ENCODE results near the gene ST3GAL3. TPM values are rescaled to one million over a fixed set of nuclear protein-coding genes. Genes with fewer than 3 reads are reported as not detected.

Gene ST3GAL3
- total and polyA plus RNA-seq, 8 donors = 5.6 to 11.4 (median 8.6) TPM

GRCh38 chr1:43970502-43970901, 263.2 kb downstream of the ST3GAL3 start:
- intact Hi-C loops (cut with DNase I) = no loop called here
- Histone ChIP-seq H3K9me3 (no peaks in the 10 kb centered on the region), H3K4me1 (peaks cover 0 to 9% (median 6%) of the 10 kb centered on the region in 3 donors), H3K4me3 (peak overlapping the region; percentile 65 to 90 (median 77)), H3K27ac (no peak overlapping the region), H3K27me3 (no peaks in the 10 kb centered on the region), H3K36me3 (no peaks in the 10 kb centered on the region)
- TF ChIP-seq CTCF (IDR thresholded peaks at IDR 0.05) = no peak
- no peak for DNase-seq
- WGBS, 2 donors = 28 to 38% methylated on average over 5 of the region's 5 CpGs
- no peak for FAIRE-seq
- no peak for ATAC-seq

- WGBS, 2 donors = 54 to 58% methylated on average over 9 of the region's 9 CpGs
- peaks cover 2 to 10% (median 6%) of the 10 kb centered on the region in 3 donors for H3K4me1 ChIP-seq
- no peaks in the 10 kb centered on the region for H3K36me3 ChIP-seq
- H3K4me3 ChIP-seq = peak overlapping the region in 1 of 4 donors; percentile 65
- intact Hi-C loops (cut with DNase I) = no loop called here
- no peaks in the 10 kb centered on the region for H3K27me3 ChIP-seq
- no peak for TF ChIP-seq CTCF (IDR thresholded peaks at IDR 0.05)
- FAIRE-seq (no peak), ATAC-seq (no peak), DNase-seq (peak in 1 of 6 donors; percentile 11)
- H3K27ac ChIP-seq = no peak overlapping the region
- no peaks in the 10 kb centered on the region for H3K9me3 ChIP-seq
These were observed 263.6 kb downstream of the ST3GAL3 start for GRCh38 chr1:43970911-43971310.

GRCh38 chr1:43971336-43971980, 264.1 kb downstream of the ST3GAL3 start:
- no peaks in the 10 kb centered on the region for H3K9me3 ChIP-seq
- peaks cover 6 to 16% (median 7%) of the 10 kb centered on the region in 3 donors for H3K4me1 ChIP-seq
- intact Hi-C loops (cut with DNase I) = no loop called here
- no peak for ATAC-seq
- no peaks in the 10 kb centered on the region for H3K36me3 ChIP-seq
- WGBS, 2 donors = 91% methylated on average over 17 of the region's 17 CpGs
- no peak for FAIRE-seq
- H3K27me3 ChIP-seq = no peaks in the 10 kb centered on the region
- no peak overlapping the region for H3K27ac ChIP-seq
- peak in 1 of 6 donors; percentile 15 for DNase-seq
- H3K4me3 ChIP-seq = no peak overlapping the region
- TF ChIP-seq CTCF (IDR thresholded peaks at IDR 0.05) = no peak

GRCh38 chr1:43973981-43974442, 266.7 kb downstream of the ST3GAL3 start:
- Histone ChIP-seq H3K4me1 (peaks cover 6 to 33% (median 14%) of the 10 kb centered on the region in 3 donors), H3K27me3 (no peaks in the 10 kb centered on the region), H3K4me3 (peak overlapping the region; percentile 69 to 92 (median 82)), H3K9me3 (no peaks in the 10 kb centered on the region), H3K27ac (peak overlapping the region; percentile 86 to 96 (median 92)), H3K36me3 (peaks cover 0 to 4% (median 0%) of the 10 kb centered on the region in 3 donors)
- WGBS, 2 donors = 20 to 22% methylated on average over 9 of the region's 9 CpGs
- FAIRE-seq (no peak), ATAC-seq (peak in 1 of 4 donors; percentile 0), DNase-seq (no peak)
- intact Hi-C loops (cut with DNase I) = no loop called here
- no peak for TF ChIP-seq CTCF (IDR thresholded peaks at IDR 0.05)
